ENCODE data around the gene MAST2.
"Not testable (repeated sequence)": the region's sequence is repeated elsewhere in the genome, so short reads cannot be mapped to it uniquely, and the experiment has no call there.

The MAST2 gene

GRCh38 chr1:45789601-45790000 is 13.8 kb upstream of the MAST2 start:
- no peak overlapping the region for H3K4me3 ChIP-seq (ENCODE audit: extremely low read depth, insufficient read depth, low read length, poor library complexity, severe bottlenecking)
- no peaks in the 10 kb centered on the region for H3K4me1 ChIP-seq (ENCODE audit: control insufficient read depth, insufficient read depth, low read length, poor library complexity, severe bottlenecking)
- H3K9me3 ChIP-seq (ENCODE audit: control insufficient read depth, low read length): no peaks in the 10 kb centered on the region
- 92 to 95% methylated on average over 1 to 2 of the region's 2 CpGs for WGBS, 2 experiments (ENCODE audit: insufficient coverage in 2 of 2)
- H3K36me3 ChIP-seq (ENCODE audit: control insufficient read depth, insufficient read depth, low read length): no peaks in the 10 kb centered on the region
- H3K27ac ChIP-seq (ENCODE audit: low read depth, low read length, severe bottlenecking): no peak overlapping the region

DNA sequence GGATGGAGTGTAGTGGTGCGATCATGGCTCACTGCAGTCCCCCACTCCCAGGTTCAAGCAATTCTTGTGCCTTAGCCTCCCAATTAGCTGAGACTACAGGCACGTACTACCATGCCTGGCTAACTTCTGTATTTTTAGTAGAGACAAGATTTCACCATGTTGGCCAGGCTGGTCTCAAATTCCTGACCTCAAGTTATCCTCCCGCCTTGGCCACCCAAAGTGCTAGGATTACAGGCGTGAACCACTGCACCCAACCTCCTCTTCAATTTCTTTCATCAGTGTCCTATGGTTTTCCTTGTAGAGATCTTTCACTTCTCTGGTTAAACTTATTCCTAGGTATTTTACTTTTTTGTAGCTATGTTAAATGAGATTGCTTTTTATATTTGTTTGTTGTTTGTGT is 10.7 kb upstream of the MAST2 start:
- H3K9me3 ChIP-seq (ENCODE audit: control insufficient read depth, low read length): no peaks in the 10 kb centered on the region
- 90 to 96% methylated on average over 2 to 3 of the region's 4 CpGs for WGBS, 2 experiments (ENCODE audit: insufficient coverage in 2 of 2)
- no peaks in the 10 kb centered on the region for H3K36me3 ChIP-seq (ENCODE audit: control insufficient read depth, insufficient read depth, low read length)
- no peaks in the 10 kb centered on the region for H3K4me1 ChIP-seq (ENCODE audit: control insufficient read depth, insufficient read depth, low read length, poor library complexity, severe bottlenecking)
- H3K27ac ChIP-seq (ENCODE audit: low read depth, low read length, severe bottlenecking): no peak overlapping the region
- no peak overlapping the region for H3K4me3 ChIP-seq (ENCODE audit: extremely low read depth, insufficient read depth, low read length, poor library complexity, severe bottlenecking)

GRCh38 chr1:45793942-45794604 is 9.3 kb upstream of the MAST2 start:
- H3K4me3 ChIP-seq (ENCODE audit: extremely low read depth, insufficient read depth, low read length, poor library complexity, severe bottlenecking): no peak overlapping the region
- H3K4me1 ChIP-seq (ENCODE audit: control insufficient read depth, insufficient read depth, low read length, poor library complexity, severe bottlenecking): no peaks in the 10 kb centered on the region
- H3K27ac ChIP-seq (ENCODE audit: low read depth, low read length, severe bottlenecking): no peak overlapping the region
- H3K36me3 ChIP-seq (ENCODE audit: control insufficient read depth, insufficient read depth, low read length): no peaks in the 10 kb centered on the region
- no peaks in the 10 kb centered on the region for H3K9me3 ChIP-seq (ENCODE audit: control insufficient read depth, low read length)
- WGBS, 2 experiments (ENCODE audit: insufficient coverage in 2 of 2): 87 to 89% methylated on average over 4 to 6 of the region's 7 CpGs

DNA sequence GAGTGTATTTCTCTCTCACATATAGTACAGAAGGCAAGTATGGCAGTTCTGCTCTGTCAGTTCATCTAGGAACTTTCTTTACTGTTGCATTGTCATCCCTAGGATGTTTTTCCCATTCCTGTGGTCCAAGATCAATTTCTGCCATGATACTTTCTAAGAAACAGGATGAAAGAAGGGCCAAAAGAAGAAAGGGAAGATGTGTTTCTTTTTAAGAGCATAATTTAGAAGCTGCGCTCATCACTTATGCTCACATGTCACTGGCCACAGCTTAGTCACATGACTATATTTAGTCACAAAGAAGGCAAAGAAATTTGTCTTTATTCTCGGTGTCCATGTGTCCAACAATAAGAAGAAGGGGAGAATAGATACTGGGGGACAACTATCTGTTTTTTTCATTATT is 7.0 kb upstream of the MAST2 start:
- H3K4me1 ChIP-seq (ENCODE audit: control insufficient read depth, insufficient read depth, low read length, poor library complexity, severe bottlenecking): no peaks in the 10 kb centered on the region
- no peaks in the 10 kb centered on the region for H3K9me3 ChIP-seq (ENCODE audit: control insufficient read depth, low read length)
- no CpG with 5 or more reads among the region's 2 CpGs for WGBS, 2 experiments (ENCODE audit: insufficient coverage in 2 of 2)
- no peak overlapping the region for H3K27ac ChIP-seq (ENCODE audit: low read depth, low read length, severe bottlenecking)
- no peaks in the 10 kb centered on the region for H3K36me3 ChIP-seq (ENCODE audit: control insufficient read depth, insufficient read depth, low read length)
- H3K4me3 ChIP-seq (ENCODE audit: extremely low read depth, insufficient read depth, low read length, poor library complexity, severe bottlenecking): no peak overlapping the region

- 90 to 92% methylated on average over 6 to 8 of the region's 9 CpGs for WGBS, 2 experiments (ENCODE audit: insufficient coverage in 2 of 2)
- Histone ChIP-seq H3K36me3 (ENCODE audit: control insufficient read depth, insufficient read depth, low read length) (no peaks in the 10 kb centered on the region), H3K4me3 (ENCODE audit: extremely low read depth, insufficient read depth, low read length, poor library complexity, severe bottlenecking) (no peak overlapping the region), H3K4me1 (ENCODE audit: control insufficient read depth, insufficient read depth, low read length, poor library complexity, severe bottlenecking) (peaks cover under 1% of the 10 kb centered on the region), H3K9me3 (ENCODE audit: control insufficient read depth, low read length) (no peaks in the 10 kb centered on the region), H3K27ac (ENCODE audit: low read depth, low read length, severe bottlenecking) (no peak overlapping the region)
These were observed 6.5 kb upstream of the MAST2 start for GRCh38 chr1:45796946-45797345.

GRCh38 chr1:45800899-45801298 is 2.5 kb upstream of the MAST2 start:
- 90 to 92% methylated on average over 2 to 3 of the region's 4 CpGs for WGBS, 2 experiments (ENCODE audit: insufficient coverage in 2 of 2)
- Histone ChIP-seq H3K4me1 (ENCODE audit: control insufficient read depth, insufficient read depth, low read length, poor library complexity, severe bottlenecking) (peaks cover 12% of the 10 kb centered on the region), H3K27ac (ENCODE audit: low read depth, low read length, severe bottlenecking) (no peak overlapping the region), H3K36me3 (ENCODE audit: control insufficient read depth, insufficient read depth, low read length) (peaks cover 2% of the 10 kb centered on the region), H3K9me3 (ENCODE audit: control insufficient read depth, low read length) (no peaks in the 10 kb centered on the region), H3K4me3 (ENCODE audit: extremely low read depth, insufficient read depth, low read length, poor library complexity, severe bottlenecking) (no peak overlapping the region)

GRCh38 chr1:45802343-45803298 is 791 bp upstream of the MAST2 start:
- peak overlapping the region; percentile 94 for H3K27ac ChIP-seq (ENCODE audit: low read depth, low read length, severe bottlenecking)
- 26 to 42% methylated on average over 5 to 7 of the region's 11 CpGs for whole genome bisulfite sequencing, 2 experiments (ENCODE audit: insufficient coverage in 2 of 2)

GRCh38 chr1:45803781-45804668 is 613 bp downstream of the MAST2 start:
- 0 to 2% methylated on average over 9 to 20 of the region's 60 CpGs for WGBS, 2 experiments (ENCODE audit: insufficient coverage in 2 of 2)
- peaks cover 12% of the 10 kb centered on the region for H3K4me1 ChIP-seq (ENCODE audit: control insufficient read depth, insufficient read depth, low read length, poor library complexity, severe bottlenecking)
- H3K36me3 ChIP-seq (ENCODE audit: control insufficient read depth, insufficient read depth, low read length): peaks cover 30% of the 10 kb centered on the region
- H3K27ac ChIP-seq (ENCODE audit: low read depth, low read length, severe bottlenecking): peak overlapping the region; percentile 23
- H3K4me3 ChIP-seq (ENCODE audit: extremely low read depth, insufficient read depth, low read length, poor library complexity, severe bottlenecking): peak overlapping the region; percentile 75
- not testable (repeated sequence) for H3K9me3 ChIP-seq (ENCODE audit: control insufficient read depth, low read length)

More at GRCh38 chr1:45802343-45803298, 791 bp upstream of the MAST2 start:
- H3K9me3 ChIP-seq (ENCODE audit: control insufficient read depth, low read length): no peaks in the 10 kb centered on the region
- peaks cover 19% of the 10 kb centered on the region for H3K36me3 ChIP-seq (ENCODE audit: control insufficient read depth, insufficient read depth, low read length)
- peaks cover 12% of the 10 kb centered on the region for H3K4me1 ChIP-seq (ENCODE audit: control insufficient read depth, insufficient read depth, low read length, poor library complexity, severe bottlenecking)
- peak overlapping the region; percentile 75 for H3K4me3 ChIP-seq (ENCODE audit: extremely low read depth, insufficient read depth, low read length, poor library complexity, severe bottlenecking)

- Histone ChIP-seq H3K36me3 (ENCODE audit: control insufficient read depth, insufficient read depth, low read length) (peaks cover 36% of the 10 kb centered on the region), H3K27ac (ENCODE audit: low read depth, low read length, severe bottlenecking) (no peak overlapping the region), H3K9me3 (ENCODE audit: control insufficient read depth, low read length) (no peaks in the 10 kb centered on the region), H3K4me3 (ENCODE audit: extremely low read depth, insufficient read depth, low read length, poor library complexity, severe bottlenecking) (peak overlapping the region; percentile 75), H3K4me1 (ENCODE audit: control insufficient read depth, insufficient read depth, low read length, poor library complexity, severe bottlenecking) (peaks cover 12% of the 10 kb centered on the region)
- 40 to 72% methylated on average over 2 of the region's 2 CpGs for WGBS, 2 experiments (ENCODE audit: insufficient coverage in 2 of 2)
These were observed 1.2 kb downstream of the MAST2 start for GRCh38 chr1:45804669-45804969.

GRCh38 chr1:45806129-45806528 is 2.7 kb downstream of the MAST2 start:
- no peaks in the 10 kb centered on the region for H3K9me3 ChIP-seq (ENCODE audit: control insufficient read depth, low read length)
- 92 to 94% methylated on average over 4 of the region's 4 CpGs for WGBS, 2 experiments (ENCODE audit: insufficient coverage in 2 of 2)
- peaks cover 36% of the 10 kb centered on the region for H3K36me3 ChIP-seq (ENCODE audit: control insufficient read depth, insufficient read depth, low read length)
- H3K4me1 ChIP-seq (ENCODE audit: control insufficient read depth, insufficient read depth, low read length, poor library complexity, severe bottlenecking): peaks cover 12% of the 10 kb centered on the region
- no peak overlapping the region for H3K27ac ChIP-seq (ENCODE audit: low read depth, low read length, severe bottlenecking)
- H3K4me3 ChIP-seq (ENCODE audit: extremely low read depth, insufficient read depth, low read length, poor library complexity, severe bottlenecking): no peak overlapping the region
